NCI-H1930 (cell line): ENCODE results near the gene VGF.

Experiments
- DNase-seq, 2 experiments: peaks; one replicate each; lab custom pipeline; 2025; lab: John Stamatoyannopoulos, UW

The VGF gene

GRCh38 chr7:101185258-101185839, 20.0 kb upstream of the VGF start:
- DNase-seq = no peak

- DNase-seq = no peak
These were observed 14.9 kb upstream of the VGF start, which contains the start of gene NAT16 for GRCh38 chr7:101180130-101180755. TSS of gene NAT16 (minus strand) at chr7:101180293. CDS start at chr7:101174807, 5,486 bp downstream.

- no peak for DNase-seq
These were observed 14.3 kb upstream of the VGF start for GRCh38 chr7:101179713-101180112.

GRCh38 chr7:101179117-101179516, 13.7 kb upstream of the VGF start:
- no peak for DNase-seq

- DNase-seq = no peak
These were observed 12.3 kb upstream of the VGF start for GRCh38 chr7:101177644-101178043.

- DNase-seq = no peak
These were observed 10.3 kb upstream of the VGF start for GRCh38 chr7:101175664-101176063.

GRCh38 chr7:101174322-101174854, 9.0 kb upstream of the VGF start:
- DNase-seq = no peak

- no peak for DNase-seq
These were observed 8.4 kb upstream of the VGF start for GRCh38 chr7:101173752-101174244.

- DNase-seq = no peak
These were observed 7.7 kb upstream of the VGF start for GRCh38 chr7:101172854-101173751.

GRCh38 chr7:101172005-101172853, 6.9 kb upstream of the VGF start:
- DNase-seq = no peak

- DNase-seq = no peak
These were observed 6.1 kb upstream of the VGF start for GRCh38 chr7:101171442-101171837.

- no peak for DNase-seq
These were observed 5.5 kb upstream of the VGF start for GRCh38 chr7:101170617-101171441.

- DNase-seq = peak; percentile 49 to 68
These were observed 4.6 kb upstream of the VGF start for GRCh38 chr7:101169838-101170551.

GRCh38 chr7:101169110-101169837, 3.9 kb upstream of the VGF start:
- DNase-seq = no peak

GRCh38 chr7:101168412-101169049, 3.2 kb upstream of the VGF start:
- DNase-seq = no peak

GRCh38 chr7:101167645-101168411, 2.5 kb upstream of the VGF start:
- no peak for DNase-seq

- no peak for DNase-seq
These were observed 1.7 kb upstream of the VGF start for GRCh38 chr7:101166909-101167644.

- no peak for DNase-seq
These were observed 1.2 kb upstream of the VGF start for GRCh38 chr7:101166648-101166908.
